Measurements from ENCODE around the gene SPTBN1.

The SPTBN1 gene

DNA sequence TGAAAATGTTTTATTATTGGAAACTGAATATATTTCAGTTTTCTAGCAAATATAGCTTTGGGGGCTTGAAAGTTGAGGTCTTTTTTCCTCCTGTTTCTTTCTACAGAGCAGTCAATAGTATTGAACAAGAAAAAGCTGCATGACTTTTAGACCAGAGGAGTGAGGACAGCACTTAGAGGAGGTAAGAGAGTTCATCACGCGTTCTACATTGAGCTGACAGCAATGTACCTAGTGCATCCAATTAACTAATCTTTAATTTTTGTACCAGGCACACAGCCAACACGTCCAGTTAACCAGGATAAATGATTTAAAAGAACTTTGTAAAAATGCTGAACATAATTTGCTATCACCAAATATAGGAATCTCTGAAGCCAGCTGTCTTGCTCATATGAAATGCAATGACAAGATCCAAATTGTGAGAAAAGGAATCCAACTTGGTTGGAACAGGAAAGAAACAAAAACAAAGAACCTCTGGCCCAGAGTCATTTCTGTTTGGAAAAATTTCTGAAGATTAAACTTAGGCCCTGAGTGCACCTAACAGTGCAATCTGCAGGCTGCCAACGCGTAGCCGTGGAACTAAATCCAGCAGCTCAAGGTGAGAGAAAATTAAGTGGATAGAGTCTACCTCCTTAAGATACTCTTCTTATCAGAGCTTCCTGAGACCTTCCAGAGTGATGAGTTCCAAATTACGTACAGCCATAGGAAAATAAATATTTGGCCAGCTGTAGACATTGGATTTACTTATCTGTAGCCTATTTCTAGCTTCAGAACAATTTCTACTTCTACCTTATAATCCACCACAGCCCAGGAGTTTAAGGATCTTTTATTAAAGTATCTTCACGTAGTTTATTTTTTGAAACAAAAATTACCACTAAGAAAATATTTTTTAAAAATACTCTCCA, 20.6 kb upstream of the SPTBN1 start:
- TF ChIP-seq, protein P1, sequence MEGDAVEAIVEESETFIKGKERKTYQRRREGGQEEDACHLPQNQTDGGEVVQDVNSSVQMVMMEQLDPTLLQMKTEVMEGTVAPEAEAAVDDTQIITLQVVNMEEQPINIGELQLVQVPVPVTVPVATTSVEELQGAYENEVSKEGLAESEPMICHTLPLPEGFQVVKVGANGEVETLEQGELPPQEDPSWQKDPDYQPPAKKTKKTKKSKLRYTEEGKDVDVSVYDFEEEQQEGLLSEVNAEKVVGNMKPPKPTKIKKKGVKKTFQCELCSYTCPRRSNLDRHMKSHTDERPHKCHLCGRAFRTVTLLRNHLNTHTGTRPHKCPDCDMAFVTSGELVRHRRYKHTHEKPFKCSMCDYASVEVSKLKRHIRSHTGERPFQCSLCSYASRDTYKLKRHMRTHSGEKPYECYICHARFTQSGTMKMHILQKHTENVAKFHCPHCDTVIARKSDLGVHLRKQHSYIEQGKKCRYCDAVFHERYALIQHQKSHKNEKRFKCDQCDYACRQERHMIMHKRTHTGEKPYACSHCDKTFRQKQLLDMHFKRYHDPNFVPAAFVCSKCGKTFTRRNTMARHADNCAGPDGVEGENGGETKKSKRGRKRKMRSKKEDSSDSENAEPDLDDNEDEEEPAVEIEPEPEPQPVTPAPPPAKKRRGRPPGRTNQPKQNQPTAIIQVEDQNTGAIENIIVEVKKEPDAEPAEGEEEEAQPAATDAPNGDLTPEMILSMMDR (IDR thresholded peaks at IDR 0.05), result no peak

DNA sequence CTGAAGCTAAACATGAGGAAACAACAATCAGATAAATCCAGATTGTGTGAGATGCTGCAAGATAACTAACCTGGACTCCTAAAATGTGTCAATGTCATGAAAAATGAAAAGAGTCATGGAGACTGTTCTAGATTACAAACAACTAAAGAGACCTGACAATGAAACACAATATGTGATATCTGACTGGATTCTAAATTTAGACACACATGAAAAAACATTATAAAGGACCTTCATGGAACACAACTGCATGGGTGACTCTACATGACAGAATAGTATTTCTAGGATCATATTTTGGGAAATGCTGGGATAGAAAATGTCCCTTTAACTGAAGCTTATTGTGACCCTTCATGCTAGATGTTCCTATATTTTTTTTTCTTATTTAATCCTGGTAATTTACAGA, 18.5 kb upstream of the SPTBN1 start:
- TF ChIP-seq, protein P1 (IDR thresholded peaks at IDR 0.05), result no peak

DNA sequence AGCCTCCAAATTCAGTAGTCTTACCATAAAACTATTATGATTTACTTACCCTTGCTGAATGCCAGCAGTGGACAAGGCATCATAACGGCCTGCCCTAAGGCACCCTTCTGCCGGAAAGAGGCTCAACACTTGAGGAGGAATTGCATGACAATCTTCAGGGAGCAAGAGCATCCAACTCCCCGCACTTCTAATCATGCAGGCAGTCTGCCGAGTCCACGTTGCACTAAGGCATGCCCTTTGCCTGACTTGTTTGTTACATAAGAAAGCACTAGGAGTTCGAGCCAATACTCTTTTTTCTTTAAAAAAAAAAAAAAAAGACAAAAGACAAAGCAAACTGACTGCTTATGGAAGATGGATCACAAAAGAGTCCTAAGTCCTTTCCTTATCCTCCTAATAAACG, 17.9 kb upstream of the SPTBN1 start:
- TF ChIP-seq, protein P1 (IDR thresholded peaks at IDR 0.05), result no peak

DNA sequence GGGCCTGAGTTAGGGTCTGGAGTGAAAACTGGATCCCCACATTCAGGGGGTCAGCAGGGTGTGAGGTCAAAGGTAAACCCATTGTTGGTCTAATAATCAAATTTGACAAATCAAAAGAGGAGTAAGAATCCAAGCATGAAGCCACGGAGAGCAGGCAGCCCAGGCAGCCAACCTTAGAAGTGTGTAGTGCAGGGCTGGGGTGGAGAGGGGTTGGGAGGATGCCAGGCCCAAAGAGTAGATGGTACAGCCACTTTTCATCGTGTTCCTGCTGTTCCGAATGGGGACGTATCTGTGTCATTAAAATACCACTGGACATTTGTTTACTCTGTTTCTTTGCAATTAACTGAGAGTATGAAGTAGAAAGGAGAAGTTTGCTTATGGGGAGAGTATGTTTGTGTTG, 16.5 kb upstream of the SPTBN1 start:
- TF ChIP-seq, protein P1 (IDR thresholded peaks at IDR 0.05), result no peak

DNA sequence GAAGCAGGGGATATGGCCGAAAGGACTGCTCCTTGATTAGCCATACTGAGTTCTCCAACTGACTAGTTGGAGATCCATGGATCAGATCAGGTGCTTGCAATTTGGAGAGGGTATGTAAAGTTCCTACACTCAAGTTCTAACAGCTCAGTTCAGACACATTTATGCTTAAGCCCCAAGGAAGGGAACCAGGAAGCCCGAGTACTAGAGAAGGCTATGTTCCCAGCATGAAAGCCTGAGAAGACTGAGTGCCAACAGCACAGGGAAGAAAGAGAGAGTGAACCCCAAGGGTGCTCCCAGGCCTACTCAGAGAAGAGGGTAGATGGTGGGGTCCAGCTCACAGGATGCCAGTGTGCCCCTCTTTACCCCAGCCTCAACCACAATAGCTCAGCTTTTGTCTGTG, 16.1 kb upstream of the SPTBN1 start:
- TF ChIP-seq, protein P1 (IDR thresholded peaks at IDR 0.05), result no peak

DNA sequence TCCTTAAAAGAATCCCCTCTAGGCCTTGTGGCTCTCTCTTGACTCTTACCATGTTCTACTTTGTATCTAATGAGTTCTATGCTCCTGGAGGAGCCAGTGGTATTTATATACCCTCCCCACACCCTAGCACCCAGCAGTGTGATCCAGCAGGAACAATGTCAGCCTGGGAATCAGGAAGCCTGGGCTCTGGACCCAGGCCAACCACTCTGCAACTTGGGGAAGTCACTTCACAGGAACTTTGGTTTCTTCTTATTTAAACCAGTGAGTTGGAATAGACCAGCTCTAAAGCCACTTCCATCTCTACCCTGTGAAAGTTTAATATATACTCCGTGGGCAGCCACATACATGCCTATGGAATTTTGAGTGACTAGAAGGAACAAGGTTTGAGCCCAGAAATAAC, 11.6 kb upstream of the SPTBN1 start:
- TF ChIP-seq, protein P1 (IDR thresholded peaks at IDR 0.05), result no peak

DNA sequence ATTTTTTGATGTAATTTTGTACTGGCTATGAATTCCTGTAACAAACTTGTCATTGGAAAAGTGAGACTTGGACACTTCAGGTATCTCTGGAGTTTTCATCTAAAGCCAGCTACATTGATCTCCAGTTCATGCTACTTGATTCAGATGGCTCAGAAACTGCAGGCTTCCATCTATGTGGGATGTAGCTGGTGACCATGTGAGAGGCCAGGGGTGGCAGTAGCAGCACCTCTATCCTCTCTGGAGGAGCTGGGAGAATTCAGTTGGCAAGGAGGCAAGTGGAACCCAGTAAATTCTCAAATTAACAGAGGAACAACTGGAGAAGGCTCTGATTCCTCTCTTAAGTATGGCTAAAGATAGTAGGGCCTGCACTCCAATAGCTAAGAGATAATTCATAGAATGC, 10.0 kb upstream of the SPTBN1 start:
- TF ChIP-seq, protein P1 (IDR thresholded peaks at IDR 0.05), result no peak
